Ishikawa (cell line): ENCODE results near the gene ASB13.

Experiments
- CEBPB ChIP-seq: IDR thresholded peaks from 2 replicates; pipeline ENCODE4 v1.6.1; 2012
- EP300 ChIP-seq: IDR thresholded peaks from 2 replicates; pipeline ENCODE4 v1.6.1; 2012; ENCODE audit warnings: borderline replicate concordance
- FOXM1 ChIP-seq: IDR thresholded peaks from 2 replicates; pipeline ENCODE4 v1.6.1; 2012; ENCODE audit warnings: low read depth, borderline replicate concordance
- NFIC ChIP-seq: IDR thresholded peaks from 2 replicates; pipeline ENCODE4 v1.6.1; 2012
- RAD21 ChIP-seq: IDR thresholded peaks from 2 replicates; pipeline ENCODE4 v1.6.1; 2012; ENCODE audit warnings: low read depth
- REST ChIP-seq: IDR thresholded peaks from 2 replicates; pipeline ENCODE4 v1.6.1; 2012; ENCODE audit warnings: low read depth, mild to moderate bottlenecking
- TAF1 ChIP-seq: IDR thresholded peaks from 2 replicates; pipeline ENCODE4 v1.6.1; 2012; ENCODE audit warnings: low read depth, mild to moderate bottlenecking
- TCF12 ChIP-seq: IDR thresholded peaks from 2 replicates; pipeline ENCODE4 v1.6.1; 2012; ENCODE audit warnings: low read depth
- USF1 ChIP-seq: IDR thresholded peaks from 2 replicates; pipeline ENCODE4 v1.6.1; 2012
- YY1 ChIP-seq: IDR thresholded peaks from 2 replicates; pipeline ENCODE4 v1.6.1; 2012; ENCODE audit warnings: low read depth
- ZBTB7A ChIP-seq: IDR thresholded peaks from 2 replicates; pipeline ENCODE4 v1.6.1; 2012; ENCODE audit warnings: low read depth

GRCh38 chr10:5679037-5679435 lies 12.6 kb upstream of the ASB13 start:
- no peak for TF ChIP-seq EP300
- no peak for TF ChIP-seq FOXM1
- TF ChIP-seq RAD21: no peak
- no peak for TF ChIP-seq USF1
- no peak for TF ChIP-seq REST
- TF ChIP-seq TAF1: no peak
- no peak for TF ChIP-seq NFIC
- no peak for TF ChIP-seq CEBPB
- TF ChIP-seq TCF12: no peak
- no peak for TF ChIP-seq YY1
- no peak for TF ChIP-seq ZBTB7A
